ENCODE results near the gene NSUN3.

DNA sequence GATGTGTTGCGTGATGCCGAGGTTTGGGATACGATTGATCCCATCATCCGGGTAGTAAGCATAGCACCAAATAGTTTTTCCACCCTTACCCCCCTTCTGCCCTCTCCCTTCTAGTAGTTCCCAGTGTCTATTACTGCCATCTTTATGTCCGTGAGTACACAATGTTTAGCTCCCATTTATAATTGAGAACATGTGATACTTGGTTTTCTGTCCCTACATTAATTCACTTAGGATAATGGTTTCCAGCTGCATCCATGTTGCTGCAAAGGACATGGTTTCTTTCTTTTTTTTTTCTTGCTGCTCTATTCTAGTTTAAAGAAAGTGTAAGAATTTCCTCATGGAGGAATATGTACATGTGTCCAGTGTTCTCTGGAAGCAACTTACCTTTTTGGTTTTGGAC lies 51.8 kb downstream of the NSUN3 start:
- TF ChIP-seq ZFX (IDR thresholded peaks at IDR 0.05), result no peak
- TF ChIP-seq, protein P1, sequence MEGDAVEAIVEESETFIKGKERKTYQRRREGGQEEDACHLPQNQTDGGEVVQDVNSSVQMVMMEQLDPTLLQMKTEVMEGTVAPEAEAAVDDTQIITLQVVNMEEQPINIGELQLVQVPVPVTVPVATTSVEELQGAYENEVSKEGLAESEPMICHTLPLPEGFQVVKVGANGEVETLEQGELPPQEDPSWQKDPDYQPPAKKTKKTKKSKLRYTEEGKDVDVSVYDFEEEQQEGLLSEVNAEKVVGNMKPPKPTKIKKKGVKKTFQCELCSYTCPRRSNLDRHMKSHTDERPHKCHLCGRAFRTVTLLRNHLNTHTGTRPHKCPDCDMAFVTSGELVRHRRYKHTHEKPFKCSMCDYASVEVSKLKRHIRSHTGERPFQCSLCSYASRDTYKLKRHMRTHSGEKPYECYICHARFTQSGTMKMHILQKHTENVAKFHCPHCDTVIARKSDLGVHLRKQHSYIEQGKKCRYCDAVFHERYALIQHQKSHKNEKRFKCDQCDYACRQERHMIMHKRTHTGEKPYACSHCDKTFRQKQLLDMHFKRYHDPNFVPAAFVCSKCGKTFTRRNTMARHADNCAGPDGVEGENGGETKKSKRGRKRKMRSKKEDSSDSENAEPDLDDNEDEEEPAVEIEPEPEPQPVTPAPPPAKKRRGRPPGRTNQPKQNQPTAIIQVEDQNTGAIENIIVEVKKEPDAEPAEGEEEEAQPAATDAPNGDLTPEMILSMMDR (conservative IDR thresholded peaks at IDR 0.05), result no peak
